IMR-90 (cell line): ENCODE data around the gene SF3A1. TPM values are rescaled to one million over a fixed set of nuclear protein-coding genes. Genes with fewer than 3 reads are reported as not detected.

ENCODE experiments used
- BHLHE40 ChIP-seq: fragments of 150-350 bp; IDR thresholded peaks from 2 replicates; pipeline ENCODE4 v1.6.1; 2016; ENCODE audit warnings: mild to moderate bottlenecking, low read depth, low read length
- CEBPB ChIP-seq: IDR thresholded peaks from 2 replicates; pipeline ENCODE4 v1.6.1; 2012; ENCODE audit warnings: low read depth, low read length, improper control_type of control experiment
- ELK1 ChIP-seq: fragments of 150-350 bp; IDR thresholded peaks from 2 replicates; pipeline ENCODE4 v1.6.1; 2016; ENCODE audit warnings: low read depth, mild to moderate bottlenecking, low read length, moderate library complexity, borderline replicate concordance
- FOS ChIP-seq: fragments of 150-350 bp; IDR thresholded peaks from 2 replicates; pipeline ENCODE4 v1.6.1; 2016; ENCODE audit warnings: low read depth, low read length
- MAZ ChIP-seq: IDR thresholded peaks from 2 replicates; pipeline ENCODE4 v1.6.1; 2012; ENCODE audit warnings: low read depth, mild to moderate bottlenecking, low read length, improper control_type of control experiment, moderate library complexity, borderline replicate concordance
- NFE2L2 ChIP-seq: fragments of 150-350 bp; IDR thresholded peaks from 2 replicates; pipeline ENCODE4 v1.6.1; 2016; ENCODE audit warnings: low read depth, mild to moderate bottlenecking, low read length
- RAD21 ChIP-seq: IDR thresholded peaks from 2 replicates; pipeline ENCODE4 v1.6.1; 2012; ENCODE audit warnings: low read length, improper control_type of control experiment
- polyA plus RNA-seq, 3 experiments: library from polyadenylated mRNA; depleted of rRNA; stranded (reverse); fragments of >200 nt; gene quantifications; 2 replicates each; pipeline ENCODE4 v1.2.3, GENCODE V29; 2012; ENCODE audit warnings: low replicate concordance in 1 of 3
- total RNA-seq: library from RNA; depleted of rRNA; stranded (reverse); fragments of >200 nt; gene quantifications from 2 replicates; pipeline ENCODE4 v1.2.3, GENCODE V29; 2012

SF3A1 gene
- total and polyA plus RNA-seq, 2 of the 4 experiments (the other 2 are of a cell fraction) = 36.9 to 67.2 TPM

- TF ChIP-seq NFE2L2 = peak; percentile 20; the same call in 1 of the 2 replicates
- TF ChIP-seq ELK1 = no peak
- no peak for TF ChIP-seq RAD21
- peak; percentile 5; the same call in 1 of the 2 replicates for TF ChIP-seq FOS
- TF ChIP-seq CEBPB = no peak
- TF ChIP-seq MAZ = peak; percentile 97
- TF ChIP-seq BHLHE40 = peak; percentile 64; the same call in 1 of the 2 replicates
These were observed at the start of gene SF3A1, which contains the start of gene CCDC157 (continued) for GRCh38 chr22:30356449-30357235.
